Duodenal mucosa (tissue), 2 donors: Measurements from ENCODE around the gene SH2D2A.

ENCODE experiments used
- H3K27ac ChIP-seq: one replicate; pipeline ENCODE4 v1.7.0; 2013; ENCODE audit warnings: low read depth, low read length
- H3K27me3 ChIP-seq, 2 donors: one replicate each; pipeline ENCODE4 v1.7.0; 2013; ENCODE audit warnings: low read length in 2 of 2, control low read depth in 1 of 2; ENCODE audit not compliant: insufficient read depth in 2 of 2, control insufficient read depth in 1 of 2
- H3K36me3 ChIP-seq, 2 donors: one replicate each; pipeline ENCODE4 v1.7.0; 2013; ENCODE audit warnings: low read length in 2 of 2, control low read depth in 1 of 2; ENCODE audit not compliant: insufficient read depth in 2 of 2, control insufficient read depth in 1 of 2
- H3K4me1 ChIP-seq, 2 donors: one replicate each; pipeline ENCODE4 v1.7.0; 2013; ENCODE audit warnings: low read length in 2 of 2, control low read depth in 1 of 2; ENCODE audit not compliant: insufficient read depth in 2 of 2, control insufficient read depth in 1 of 2
- H3K4me3 ChIP-seq, 2 donors: one replicate each; pipeline ENCODE4 v1.7.0; 2013; ENCODE audit warnings: low read length in 2 of 2, low read depth in 1 of 2
- H3K9ac ChIP-seq, 2 donors: one replicate each; pipeline ENCODE4 v1.7.0; 2013; ENCODE audit warnings: low read length in 2 of 2, low read depth in 1 of 2
- H3K9me3 ChIP-seq, 2 donors: one replicate each; pipeline ENCODE4 v1.7.0; 2013; ENCODE audit warnings: low read length in 2 of 2, control low read depth in 1 of 2; ENCODE audit not compliant: control insufficient read depth in 1 of 2

Gene SH2D2A

DNA sequence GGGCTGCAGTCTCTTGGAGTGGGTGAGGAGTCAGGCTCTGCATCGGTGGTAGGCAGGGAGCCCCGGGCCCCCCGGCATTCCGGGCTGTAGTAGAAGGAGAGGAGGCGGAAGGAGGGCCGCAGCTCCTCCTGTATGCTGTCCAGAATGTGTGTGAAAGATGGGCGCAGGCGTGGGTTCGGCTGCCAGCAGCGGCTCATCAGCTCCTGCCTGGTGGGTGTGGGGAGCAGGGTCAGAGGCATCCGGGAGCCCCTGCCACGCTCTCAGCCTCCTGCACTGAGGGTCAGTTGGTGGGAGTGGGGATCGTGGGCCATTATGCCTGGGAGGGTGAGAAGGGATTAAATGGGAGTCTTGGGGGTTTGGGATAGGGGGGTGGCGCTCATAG, 24.2 kb upstream of the SH2D2A start:
- H3K36me3 ChIP-seq, result no peaks in the 10 kb centered on the region
- H3K9me3 ChIP-seq, result no peaks in the 10 kb centered on the region
- no peaks in the 10 kb centered on the region for H3K4me1 ChIP-seq
- no peak overlapping the region for H3K9ac ChIP-seq
- peaks cover 55 to 61% of the 10 kb centered on the region in 2 donors for H3K27me3 ChIP-seq
- no peak overlapping the region for H3K4me3 ChIP-seq
- H3K27ac ChIP-seq, result no peak overlapping the region

DNA sequence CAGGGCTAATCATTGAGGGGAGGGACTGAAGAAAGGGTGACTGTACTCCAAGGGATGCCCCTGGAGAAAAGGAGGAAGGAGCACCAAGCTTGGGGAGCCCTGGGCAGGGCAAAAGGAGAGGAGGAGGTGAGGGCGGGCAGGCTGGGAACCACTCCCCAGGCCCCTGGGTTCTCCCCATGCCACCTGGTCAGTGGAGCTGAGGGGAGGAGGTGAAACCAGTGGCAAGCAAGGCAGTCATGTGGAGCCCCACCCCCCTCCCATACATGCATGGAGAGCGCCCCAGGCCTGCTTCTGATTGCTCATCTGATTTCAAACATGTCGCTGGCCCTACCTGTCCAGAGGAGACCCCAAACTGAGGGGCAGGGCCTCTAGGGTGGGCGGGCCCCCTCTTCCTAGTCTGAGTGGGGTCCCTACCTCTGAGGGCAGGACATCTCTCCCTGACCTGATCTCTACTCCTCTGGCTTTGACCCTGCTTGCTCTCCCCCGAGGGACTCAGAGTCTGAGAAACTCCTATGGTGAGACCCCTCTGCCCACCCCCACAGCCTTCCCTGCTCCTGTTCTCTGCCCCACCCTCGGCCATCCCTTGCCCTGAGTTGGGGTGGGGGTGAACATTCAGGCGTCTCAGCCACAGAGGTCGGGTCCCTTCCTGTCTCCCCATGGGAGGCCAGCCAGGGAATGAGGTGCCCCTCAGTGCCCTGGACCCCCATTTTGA, 23.7 kb upstream of the SH2D2A start:
- no peaks in the 10 kb centered on the region for H3K36me3 ChIP-seq
- peaks cover 56 to 65% of the 10 kb centered on the region in 2 donors for H3K27me3 ChIP-seq
- no peak overlapping the region for H3K27ac ChIP-seq
- no peaks in the 10 kb centered on the region for H3K9me3 ChIP-seq
- no peaks in the 10 kb centered on the region for H3K4me1 ChIP-seq
- no peak overlapping the region for H3K4me3 ChIP-seq
- H3K9ac ChIP-seq, result no peak overlapping the region

DNA sequence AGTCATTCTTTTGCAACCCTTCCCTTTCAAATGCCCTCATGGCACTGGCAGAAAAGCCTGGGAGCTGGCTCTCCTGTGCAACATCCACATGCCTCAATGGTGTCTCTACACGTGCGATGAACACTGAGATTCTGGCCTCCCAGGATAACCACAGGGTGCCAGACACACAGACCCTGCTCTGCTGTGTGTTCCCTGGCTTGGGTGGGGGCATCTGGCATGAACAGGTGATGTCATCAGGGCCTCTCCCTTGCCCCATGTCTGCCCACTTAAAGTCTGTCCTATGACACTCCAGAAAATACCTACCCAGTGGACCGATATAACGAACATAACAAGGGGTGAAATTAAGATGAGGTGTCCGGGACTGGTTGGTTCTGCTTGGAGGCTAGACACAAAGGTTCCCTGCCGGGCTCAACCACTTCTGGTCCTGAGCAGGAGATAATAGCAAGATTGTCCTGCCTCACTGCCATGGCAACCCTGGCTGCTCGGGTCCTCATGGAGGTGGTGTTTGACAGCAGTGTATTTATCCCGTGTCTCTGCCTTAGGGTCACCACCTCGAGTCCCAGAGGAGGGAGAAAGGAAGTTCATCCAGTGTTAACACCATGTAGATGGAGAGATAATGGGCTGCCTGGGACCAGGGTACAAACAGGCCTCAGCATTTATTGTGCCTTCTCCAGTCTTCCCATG, 22.9 kb upstream of the SH2D2A start:
- Histone ChIP-seq H3K27me3 (peaks cover 56 to 64% of the 10 kb centered on the region in 2 donors), H3K9me3 (no peaks in the 10 kb centered on the region), H3K4me3 (no peak overlapping the region), H3K36me3 (no peaks in the 10 kb centered on the region), H3K9ac (no peak overlapping the region), H3K4me1 (no peaks in the 10 kb centered on the region), H3K27ac (no peak overlapping the region)

DNA sequence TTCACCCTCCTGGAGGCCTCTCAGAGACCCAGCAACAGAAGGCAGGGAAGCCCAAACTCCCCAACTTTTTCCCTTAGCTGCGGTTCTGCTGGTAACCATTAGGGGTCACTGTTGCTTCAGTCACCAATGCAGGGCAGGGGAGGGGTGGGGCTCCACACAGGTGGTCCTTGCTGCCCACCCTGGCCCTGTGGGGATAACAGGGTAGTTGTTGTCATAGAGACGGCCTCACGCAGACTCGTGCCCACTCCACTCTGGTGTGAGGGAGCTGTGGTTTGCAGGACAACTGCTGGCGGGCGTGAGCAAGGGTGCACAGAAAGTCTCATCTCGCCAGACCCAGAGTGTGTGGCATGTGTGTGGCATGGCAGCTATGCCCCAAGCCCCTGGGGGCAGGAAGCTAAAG, 22.3 kb upstream of the SH2D2A start:
- Histone ChIP-seq H3K4me3 (no peak overlapping the region), H3K9me3 (no peaks in the 10 kb centered on the region), H3K27me3 (peaks cover 51 to 64% of the 10 kb centered on the region in 2 donors), H3K9ac (no peak overlapping the region), H3K36me3 (no peaks in the 10 kb centered on the region), H3K4me1 (no peaks in the 10 kb centered on the region), H3K27ac (no peak overlapping the region)

DNA sequence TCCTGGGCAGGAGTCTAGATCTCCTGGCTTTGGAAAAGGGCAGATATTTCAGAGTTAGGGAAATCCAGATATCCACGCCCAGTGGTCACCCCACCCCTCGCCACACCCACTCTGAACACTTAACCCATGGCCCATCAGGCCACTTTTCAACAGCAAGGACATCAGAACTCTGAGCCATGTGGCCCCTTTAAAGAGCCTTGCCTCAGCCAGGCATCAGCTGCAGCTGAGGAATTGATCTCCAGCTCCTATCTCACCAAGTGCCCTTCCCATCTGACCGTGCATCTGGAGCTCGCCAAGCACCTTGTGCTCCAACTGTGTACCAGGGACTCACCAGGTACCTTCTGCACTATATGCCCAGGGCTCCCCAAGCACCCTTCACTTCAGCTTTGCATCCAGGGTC, 20.2 kb upstream of the SH2D2A start:
- H3K27me3 ChIP-seq, result peaks cover 41 to 45% of the 10 kb centered on the region in 2 donors
- no peaks in the 10 kb centered on the region for H3K36me3 ChIP-seq
- H3K4me3 ChIP-seq, result no peak overlapping the region
- H3K4me1 ChIP-seq, result no peaks in the 10 kb centered on the region
- H3K27ac ChIP-seq, result no peak overlapping the region
- no peak overlapping the region for H3K9ac ChIP-seq
- H3K9me3 ChIP-seq, result no peaks in the 10 kb centered on the region

DNA sequence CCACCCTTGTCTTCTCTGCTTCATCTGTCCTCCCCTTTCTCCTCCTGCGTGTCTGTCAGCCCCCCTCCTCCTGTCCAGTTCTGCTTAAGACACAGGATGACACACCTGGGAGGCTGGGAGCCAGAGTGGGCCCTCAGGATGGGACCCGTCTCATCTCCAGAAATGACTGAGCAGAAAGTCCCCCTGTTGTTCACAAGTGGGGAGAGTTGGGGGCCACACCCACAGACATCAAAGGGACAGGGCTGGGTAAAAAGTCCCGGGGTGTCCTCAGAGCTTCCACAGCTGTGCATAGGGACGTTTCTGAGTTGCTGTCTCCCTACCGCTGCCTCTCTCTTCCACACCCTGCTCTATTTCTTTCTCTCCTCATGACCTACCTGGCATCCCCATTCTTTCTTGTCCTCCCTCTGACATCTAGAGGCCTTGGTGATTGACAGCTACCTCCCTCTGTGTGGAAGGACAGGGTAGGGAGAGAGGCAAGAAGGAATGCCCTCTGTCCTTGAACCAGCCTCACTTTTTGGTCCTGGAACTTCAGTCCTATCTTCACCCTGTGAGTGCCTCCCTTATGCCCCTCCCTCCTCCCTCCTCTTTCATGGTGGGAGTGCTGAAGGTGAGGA, 19.5 kb upstream of the SH2D2A start:
- Histone ChIP-seq H3K9ac (no peak overlapping the region), H3K9me3 (no peaks in the 10 kb centered on the region), H3K4me1 (no peaks in the 10 kb centered on the region), H3K27me3 (peaks cover 37 to 47% of the 10 kb centered on the region in 2 donors), H3K27ac (no peak overlapping the region), H3K36me3 (no peaks in the 10 kb centered on the region), H3K4me3 (no peak overlapping the region)

DNA sequence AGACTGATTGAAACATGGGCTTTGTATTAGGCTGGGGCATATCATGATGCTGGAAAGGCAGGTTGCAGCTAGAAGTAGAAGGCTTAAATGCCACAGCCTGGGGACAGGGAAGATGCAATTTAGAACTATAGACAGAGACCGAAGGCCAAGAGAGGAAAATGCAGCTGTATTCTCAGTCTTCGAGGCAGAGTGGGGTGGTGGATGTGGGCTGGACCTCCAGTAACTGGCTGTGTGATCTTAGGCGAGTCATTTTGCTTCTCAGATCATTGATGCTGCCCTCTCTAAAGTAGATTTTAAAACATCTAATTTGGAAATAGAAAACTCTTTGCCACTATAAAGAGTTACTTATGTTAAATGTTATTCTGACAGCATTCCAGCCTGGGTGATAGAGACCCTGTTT, 17.7 kb upstream of the SH2D2A start:
- Histone ChIP-seq H3K27ac (no peak overlapping the region), H3K4me3 (no peak overlapping the region), H3K27me3 (peaks cover 40 to 41% of the 10 kb centered on the region in 2 donors)

DNA sequence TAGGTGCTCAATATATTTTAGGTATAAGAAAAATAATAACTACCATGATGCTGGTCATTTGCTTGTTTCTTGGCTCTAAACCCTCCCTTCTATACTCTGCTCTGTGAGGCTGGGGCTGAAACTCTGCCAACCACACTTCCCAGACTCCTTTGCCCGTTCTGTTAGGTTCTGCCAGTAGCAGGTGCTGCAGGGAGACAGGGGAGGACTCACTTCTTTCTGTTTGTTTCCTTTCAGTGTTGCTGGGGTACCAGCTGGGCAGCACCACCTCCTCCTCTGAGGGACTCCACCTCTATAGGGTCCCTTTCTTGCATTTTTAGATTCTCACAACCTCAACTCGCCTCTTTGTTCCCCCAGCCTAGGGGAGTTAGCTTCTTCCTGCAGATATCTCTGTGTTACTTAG, 17.0 kb upstream of the SH2D2A start:
- Histone ChIP-seq H3K9me3 (no peaks in the 10 kb centered on the region), H3K27ac (no peak overlapping the region), H3K4me1 (no peaks in the 10 kb centered on the region), H3K27me3 (peaks cover 37% of the 10 kb centered on the region in 2 donors), H3K4me3 (no peak overlapping the region), H3K9ac (no peak overlapping the region), H3K36me3 (no peaks in the 10 kb centered on the region)

More for the DNA sequence above, 17.7 kb upstream of the SH2D2A start:
- H3K36me3 ChIP-seq, result no peaks in the 10 kb centered on the region
- no peak overlapping the region for H3K9ac ChIP-seq
- H3K9me3 ChIP-seq, result no peaks in the 10 kb centered on the region
- H3K4me1 ChIP-seq, result no peaks in the 10 kb centered on the region

DNA sequence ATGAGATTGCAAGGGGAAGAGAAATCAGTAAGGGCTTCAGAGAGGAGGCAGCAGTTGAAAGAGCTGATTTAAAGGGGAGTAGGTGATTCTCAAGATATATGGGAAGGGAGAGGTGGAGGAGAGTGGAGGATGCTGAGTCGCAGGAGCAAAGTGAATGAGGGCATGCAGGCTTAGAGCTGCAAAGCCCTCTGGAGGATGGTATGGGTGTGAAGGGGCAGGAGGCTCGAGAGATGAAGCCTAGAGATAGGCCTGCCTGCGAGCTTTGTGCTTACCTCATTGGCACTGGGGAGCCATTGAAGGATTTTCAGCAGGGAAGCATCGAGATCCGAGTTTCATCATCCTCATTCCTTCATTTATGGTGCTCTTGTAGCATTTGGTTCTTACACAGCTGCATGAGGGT, 15.8 kb upstream of the SH2D2A start:
- no peaks in the 10 kb centered on the region for H3K9me3 ChIP-seq
- no peak overlapping the region for H3K9ac ChIP-seq
- no peak overlapping the region for H3K27ac ChIP-seq
- no peak overlapping the region for H3K4me3 ChIP-seq
- H3K4me1 ChIP-seq, result no peaks in the 10 kb centered on the region
- H3K36me3 ChIP-seq, result no peaks in the 10 kb centered on the region
- H3K27me3 ChIP-seq, result peaks cover 29 to 36% of the 10 kb centered on the region in 2 donors

DNA sequence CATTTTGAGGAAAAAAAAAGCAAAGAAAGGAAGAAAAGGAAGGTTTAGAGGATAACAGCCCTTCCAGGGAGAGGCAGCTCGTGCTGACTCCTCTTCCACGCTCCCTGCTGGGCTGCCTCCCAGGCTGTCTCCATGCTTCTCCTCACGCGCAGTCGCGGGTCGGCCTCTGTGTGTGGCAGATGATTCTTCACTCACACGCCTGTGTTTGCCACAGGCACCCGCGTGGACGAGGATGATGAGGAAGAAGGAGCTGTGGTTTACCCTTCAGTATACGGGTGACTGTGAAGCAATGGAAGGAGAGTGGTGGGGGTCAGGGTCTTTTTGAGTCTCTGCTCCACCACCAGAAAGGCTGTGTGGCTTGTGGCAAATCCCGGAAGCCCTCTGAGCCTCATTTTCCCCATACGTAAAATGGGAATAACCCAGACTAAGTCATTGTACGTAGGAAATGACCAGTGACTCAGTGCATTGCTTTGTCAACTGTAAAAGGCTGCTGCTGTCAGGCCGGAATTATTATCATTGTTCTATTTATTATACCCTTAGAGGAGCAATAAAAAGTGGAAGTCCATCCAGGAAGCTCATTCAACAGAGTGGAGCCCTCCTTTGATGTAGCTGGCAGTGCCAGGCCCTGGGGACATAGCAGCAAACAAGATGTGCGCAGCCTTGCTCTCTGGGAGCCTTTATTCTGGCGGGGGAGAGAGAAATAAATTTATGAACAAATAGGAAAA, 11.9 kb upstream of the SH2D2A start:
- Histone ChIP-seq H3K4me1 (no peaks in the 10 kb centered on the region), H3K27me3 (peaks cover 5 to 11% of the 10 kb centered on the region in 2 donors), H3K36me3 (no peaks in the 10 kb centered on the region), H3K9ac (no peak overlapping the region), H3K4me3 (no peak overlapping the region), H3K27ac (no peak overlapping the region), H3K9me3 (no peaks in the 10 kb centered on the region)
